Kidney (tissue), 14 donors: ENCODE measurements around the gene PCNX3. TPM values are rescaled to one million over a fixed set of nuclear protein-coding genes. Genes with fewer than 3 reads are reported as not detected.
A peak's percentile ranks its signal among the peaks of the same experiment; 100 is the strongest.

Source experiments
- DNase-seq, 5 donors: peaks; one replicate each; pipeline ENCODE4 v3.0.0-alpha.2; 2013 to 2020
- FAIRE-seq: peaks from 2 replicates; lab custom pipeline; 2012; peaks lifted over from hg19 to GRCh38; lab: Jason Lieb, UNC
- H3K27ac ChIP-seq, 2 donors: one replicate each; pipeline ENCODE4 v1.7.0; 2013; ENCODE audit warnings: low read depth in 2 of 2, low read length in 2 of 2, inconsistent platforms in 1 of 2
- H3K27me3 ChIP-seq: one replicate; pipeline ENCODE4 v1.7.1; 2013; ENCODE audit warnings: low read length, inconsistent platforms; ENCODE audit not compliant: control insufficient read depth, insufficient read depth
- H3K36me3 ChIP-seq, 3 donors: one replicate each; pipeline versions ENCODE4 v1.7.0 to v1.7.1; 2013; ENCODE audit warnings: low read length in 3 of 3, control low read depth in 1 of 3, inconsistent platforms in 1 of 3; ENCODE audit not compliant: insufficient read depth in 3 of 3, control insufficient read depth in 2 of 3
- H3K4me1 ChIP-seq, 3 donors: one replicate each; pipeline versions ENCODE4 v1.7.0 to v1.7.1; 2013; ENCODE audit warnings: low read length in 3 of 3, inconsistent platforms in 1 of 3, low read depth in 1 of 3; ENCODE audit not compliant: control insufficient read depth in 2 of 3, insufficient read depth in 2 of 3
- H3K4me3 ChIP-seq, 3 donors: one replicate each; pipeline versions ENCODE4 v1.7.0 to v1.8.1; 2013; ENCODE audit warnings: low read length in 3 of 3, control low read depth in 1 of 3, inconsistent platforms in 1 of 3
- H3K9ac ChIP-seq, 3 donors: one replicate each; pipeline versions ENCODE4 v1.7.0 to v1.7.1; 2013; ENCODE audit warnings: low read length in 3 of 3, control low read depth in 1 of 3, inconsistent platforms in 1 of 3
- H3K9me3 ChIP-seq, 3 donors: one replicate each; pipeline versions ENCODE4 v1.7.0 to v1.7.1; 2013; ENCODE audit warnings: low read length in 3 of 3, control low read depth in 1 of 3, inconsistent platforms in 1 of 3; ENCODE audit not compliant: control insufficient read depth in 2 of 3, insufficient read depth in 1 of 3
- intact Hi-C: fragments of 100-400 bp; cut with DNase I; formaldehyde crosslinking; loops from one replicate; pipeline ENCODE4 v1.11.1; 2022
- polyA plus RNA-seq: library from polyadenylated mRNA; stranded (reverse); fragments of 350-450 nt; fragmentation: Illumina TruSeq; extraction: RNeasy Lipid Tissue Mini Kit (QIAGEN cat#74804); gene quantifications from one replicate; pipeline ENCODE4 v1.2.3, GENCODE V29; 2014; ENCODE audit warnings: low read depth, low replicate concordance; ENCODE audit not compliant: insufficient read depth
- total RNA-seq: library from RNA; stranded (reverse); fragmentation: NEBNext Ultra II Directional; extraction: Animal tissue kit (Norgen Biotek cat#: 25700); gene quantifications from one replicate; pipeline ENCODE4 v1.2.1, GENCODE V29; 2021
- TF ChIP-seq, protein P1 (sequence below): IDR thresholded peaks from 3 replicates; pipeline ENCODE4 v1.5.1; 2012; ENCODE audit warnings: mild to moderate bottlenecking, moderate library complexity, borderline replicate concordance; ENCODE audit not compliant: insufficient read depth; ENCODE audit errors: extremely low read depth
- donor health status: control.
- donor health status: control.
- donor health status: control.
- donor health status: control.
- donor health status: control.
- donor health status: DM: yes; HTN: yes; CAD: no.
- donor health status: Normal renal cell carcinoma (clear cell type).

PCNX3 gene
- total and polyA plus RNA-seq, 2 donors from 2014 or later, result 13.6 to 44.4 TPM

DNA sequence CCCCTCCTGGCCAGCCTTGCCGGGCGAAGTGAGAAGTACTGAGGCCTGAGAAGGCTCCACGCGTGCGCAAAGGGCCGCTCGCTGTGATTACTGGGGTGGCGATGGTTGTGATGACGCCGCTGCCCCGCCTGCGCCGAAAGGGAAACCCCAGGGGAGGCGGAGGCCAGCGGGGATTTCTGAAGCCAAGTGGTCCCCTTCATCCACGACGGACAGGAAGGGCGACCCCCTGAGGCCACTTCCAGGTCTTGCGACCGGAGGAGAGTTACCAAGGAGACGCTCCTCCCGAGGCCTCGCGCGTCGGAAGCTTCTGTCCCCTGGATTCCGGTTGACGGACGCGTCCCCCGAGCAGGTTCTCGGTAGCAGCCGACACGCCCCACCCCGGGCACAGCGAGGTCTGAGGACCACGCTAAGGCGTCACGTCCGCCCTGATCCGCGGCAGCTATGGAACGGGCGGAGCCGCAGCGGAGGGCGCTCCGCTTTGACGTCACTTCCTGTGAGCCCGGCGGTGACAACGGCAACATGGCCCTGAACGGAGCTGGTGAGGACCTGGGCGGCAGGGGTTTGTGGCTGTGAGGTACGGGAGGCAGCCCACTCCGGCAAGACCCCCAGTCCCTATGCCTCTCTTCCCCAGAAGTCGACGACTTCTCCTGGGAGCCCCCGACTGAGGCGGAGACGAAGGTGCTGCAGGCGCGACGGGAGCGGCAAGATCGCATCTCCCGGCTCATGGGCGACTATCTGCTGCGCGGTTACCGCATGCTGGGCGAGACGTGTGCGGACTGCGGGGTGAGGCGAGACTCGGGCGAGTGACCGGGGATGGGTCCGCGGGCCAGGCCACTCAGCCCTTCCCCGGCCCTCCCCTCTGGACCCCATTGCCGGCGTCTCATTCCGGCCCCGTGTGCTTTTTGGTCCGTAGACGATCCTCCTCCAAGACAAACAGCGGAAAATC, 45.3 kb upstream of the PCNX3 start, which contains the start of gene ZNRD2:
TSS of gene ZNRD2 (plus strand) at position 505 of the 946 bp plus-strand sequence. CDS start at position 520, 15 bp downstream.
- Histone ChIP-seq H3K4me1 (peaks cover 3 to 39% (median 32%) of the 10 kb centered on the region in 3 donors), H3K27me3 (no peaks in the 10 kb centered on the region), H3K9me3 (no peaks in the 10 kb centered on the region), H3K9ac (peak within 1 kb of the TSS; percentile 84 to 96 (median 94)), H3K4me3 (peak within 1 kb of the TSS; percentile 89 to 92 (median 90)), H3K27ac (peak within 1 kb of the TSS; percentile 90 to 97), H3K36me3 (peaks cover 0 to 2% (median 2%) of the 10 kb centered on the region in 3 donors)
- TF ChIP-seq, protein P1, sequence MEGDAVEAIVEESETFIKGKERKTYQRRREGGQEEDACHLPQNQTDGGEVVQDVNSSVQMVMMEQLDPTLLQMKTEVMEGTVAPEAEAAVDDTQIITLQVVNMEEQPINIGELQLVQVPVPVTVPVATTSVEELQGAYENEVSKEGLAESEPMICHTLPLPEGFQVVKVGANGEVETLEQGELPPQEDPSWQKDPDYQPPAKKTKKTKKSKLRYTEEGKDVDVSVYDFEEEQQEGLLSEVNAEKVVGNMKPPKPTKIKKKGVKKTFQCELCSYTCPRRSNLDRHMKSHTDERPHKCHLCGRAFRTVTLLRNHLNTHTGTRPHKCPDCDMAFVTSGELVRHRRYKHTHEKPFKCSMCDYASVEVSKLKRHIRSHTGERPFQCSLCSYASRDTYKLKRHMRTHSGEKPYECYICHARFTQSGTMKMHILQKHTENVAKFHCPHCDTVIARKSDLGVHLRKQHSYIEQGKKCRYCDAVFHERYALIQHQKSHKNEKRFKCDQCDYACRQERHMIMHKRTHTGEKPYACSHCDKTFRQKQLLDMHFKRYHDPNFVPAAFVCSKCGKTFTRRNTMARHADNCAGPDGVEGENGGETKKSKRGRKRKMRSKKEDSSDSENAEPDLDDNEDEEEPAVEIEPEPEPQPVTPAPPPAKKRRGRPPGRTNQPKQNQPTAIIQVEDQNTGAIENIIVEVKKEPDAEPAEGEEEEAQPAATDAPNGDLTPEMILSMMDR, result no peak
- peak; percentile 3 for FAIRE-seq
- peak; percentile 98 to 100 (median 99) for DNase-seq
- intact Hi-C loops, result no loop called here

- TF ChIP-seq, protein P1, result no peak
- peak overlapping the region in 1 of 3 donors; percentile 94 for H3K9ac ChIP-seq
- H3K4me3 ChIP-seq, result peak overlapping the region in 2 of 3 donors; percentile 90 to 92
- intact Hi-C loops, result no loop called here
- H3K9me3 ChIP-seq, result no peaks in the 10 kb centered on the region
- no peaks in the 10 kb centered on the region for H3K27me3 ChIP-seq
- no peak overlapping the region for H3K27ac ChIP-seq
- H3K36me3 ChIP-seq, result peaks cover 0 to 2% (median 2%) of the 10 kb centered on the region in 3 donors
- FAIRE-seq (no peak), DNase-seq (peak in 1 of 5 donors; percentile 60)
- peaks cover 3 to 43% (median 32%) of the 10 kb centered on the region in 3 donors for H3K4me1 ChIP-seq
Observed at GRCh38 chr11:65571420-65571819, 44.2 kb upstream of the PCNX3 start.

DNA sequence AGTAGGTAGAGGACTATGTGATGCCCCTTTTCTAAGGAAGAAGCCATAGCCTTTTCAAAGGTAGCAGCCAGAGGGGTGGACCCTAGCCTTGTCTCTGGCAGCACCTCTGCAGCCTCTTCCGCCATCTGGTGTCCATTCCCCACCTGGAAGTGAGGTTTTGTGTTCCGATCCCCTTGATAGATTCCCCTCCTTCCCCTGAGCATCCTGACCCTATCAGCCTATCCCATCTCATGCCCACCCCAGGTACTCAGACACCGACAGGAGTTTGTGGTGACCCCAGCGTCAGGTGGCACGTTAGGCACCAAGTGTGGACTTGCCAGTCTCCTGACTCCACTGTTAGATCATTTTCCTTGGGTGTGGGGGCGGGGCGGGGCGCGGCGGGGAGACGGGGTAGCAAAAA, 43.6 kb upstream of the PCNX3 start:
- FAIRE-seq, result no peak
- intact Hi-C loops, result no loop called here
- H3K4me3 ChIP-seq, result peak overlapping the region; percentile 36 to 47 (median 41)

More for the DNA sequence above, 43.6 kb upstream of the PCNX3 start:
- no peaks in the 10 kb centered on the region for H3K9me3 ChIP-seq
- H3K27me3 ChIP-seq, result no peaks in the 10 kb centered on the region
- no peak overlapping the region for H3K9ac ChIP-seq
- DNase-seq, result peak in 2 of 5 donors; percentile 66 to 81
- TF ChIP-seq, protein P1, result peak; percentile 20
- peaks cover 0 to 2% (median 2%) of the 10 kb centered on the region in 3 donors for H3K36me3 ChIP-seq
- peak overlapping the region in 1 of 2 donors; percentile 77 for H3K27ac ChIP-seq
- H3K4me1 ChIP-seq, result peaks cover 3 to 45% (median 32%) of the 10 kb centered on the region in 3 donors
